AG04450 (cell line): ENCODE measurements around the gene IFIT3. TPM values are rescaled to one million over a fixed set of nuclear protein-coding genes. Genes with fewer than 3 reads are reported as not detected.

Experiments
- CTCF ChIA-PET: fragments of 300-600, 350-600 bp; formaldehyde crosslinking; extraction: SDS; loops from one replicate; lab custom pipeline; 2022; ENCODE audit warnings: antibody characterized with exemption, inconsistent platforms; lab: Charles Lee
- POLR2A ChIA-PET: fragments of 350-600 bp; formaldehyde crosslinking; extraction: SDS; loops from one replicate; lab custom pipeline; 2021; ENCODE audit warnings: antibody characterized with exemption, inconsistent platforms; lab: Yijun Ruan, JAX
- DNase-seq: peaks from one replicate; pipeline ENCODE4 v3.0.0-alpha.2; 2011; ENCODE audit warnings: low read depth, low spot score
- H3K27ac ChIP-seq: one replicate; pipeline ENCODE4 v1.5.1; 2012; ENCODE audit warnings: low read depth, low read length, control low read depth
- H3K27me3 ChIP-seq: one replicate; pipeline ENCODE4 v1.6.0; 2012; ENCODE audit warnings: low read length; ENCODE audit not compliant: control insufficient read depth, insufficient read depth
- H3K4me3 ChIP-seq: 2 replicates; pipeline ENCODE4 v1.5.1; 2011; ENCODE audit warnings: mild to moderate bottlenecking, low read depth, low read length, control low read depth
- H3K9me3 ChIP-seq: 2 replicates; pipeline ENCODE4 v1.5.1; 2012; ENCODE audit warnings: low read length; ENCODE audit not compliant: control insufficient read depth, insufficient read depth
- polyA plus RNA-seq: library from polyadenylated mRNA; depleted of rRNA; stranded (reverse); fragments of >200 nt; gene quantifications from 2 replicates; pipeline ENCODE4 v1.2.3, GENCODE V29; 2011
- TF ChIP-seq, protein P1 (sequence below): IDR thresholded peaks from 2 replicates; pipeline ENCODE4 v1.5.1; 2011; ENCODE audit warnings: low read depth, low read length, control low read depth, inconsistent platforms

The IFIT3 gene
- polyA plus RNA-seq, 1 experiment: 8.7 TPM

DNA sequence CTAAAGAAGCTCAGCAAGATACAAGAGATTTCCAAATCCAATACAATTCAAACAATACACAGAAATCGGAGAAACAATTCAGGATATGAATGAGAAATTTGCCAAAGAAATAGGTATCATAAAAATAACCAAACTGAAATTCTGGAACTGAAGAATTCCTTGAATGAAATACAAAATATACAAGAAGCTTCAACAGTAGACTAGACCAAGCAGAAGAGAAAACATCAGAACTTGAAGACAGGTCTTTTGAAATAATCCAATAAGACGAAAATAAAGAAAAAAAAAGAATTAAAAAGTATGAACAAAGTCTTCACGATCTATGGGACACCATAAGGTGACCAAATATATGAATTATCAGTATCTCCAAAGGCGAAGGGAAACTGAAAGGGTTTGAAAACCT lies 28.8 kb upstream of the IFIT3 start:
- TF ChIP-seq, protein P1, sequence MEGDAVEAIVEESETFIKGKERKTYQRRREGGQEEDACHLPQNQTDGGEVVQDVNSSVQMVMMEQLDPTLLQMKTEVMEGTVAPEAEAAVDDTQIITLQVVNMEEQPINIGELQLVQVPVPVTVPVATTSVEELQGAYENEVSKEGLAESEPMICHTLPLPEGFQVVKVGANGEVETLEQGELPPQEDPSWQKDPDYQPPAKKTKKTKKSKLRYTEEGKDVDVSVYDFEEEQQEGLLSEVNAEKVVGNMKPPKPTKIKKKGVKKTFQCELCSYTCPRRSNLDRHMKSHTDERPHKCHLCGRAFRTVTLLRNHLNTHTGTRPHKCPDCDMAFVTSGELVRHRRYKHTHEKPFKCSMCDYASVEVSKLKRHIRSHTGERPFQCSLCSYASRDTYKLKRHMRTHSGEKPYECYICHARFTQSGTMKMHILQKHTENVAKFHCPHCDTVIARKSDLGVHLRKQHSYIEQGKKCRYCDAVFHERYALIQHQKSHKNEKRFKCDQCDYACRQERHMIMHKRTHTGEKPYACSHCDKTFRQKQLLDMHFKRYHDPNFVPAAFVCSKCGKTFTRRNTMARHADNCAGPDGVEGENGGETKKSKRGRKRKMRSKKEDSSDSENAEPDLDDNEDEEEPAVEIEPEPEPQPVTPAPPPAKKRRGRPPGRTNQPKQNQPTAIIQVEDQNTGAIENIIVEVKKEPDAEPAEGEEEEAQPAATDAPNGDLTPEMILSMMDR: no peak
- H3K27me3 ChIP-seq: no peaks in the 10 kb centered on the region
- H3K9me3 ChIP-seq: no peaks in the 10 kb centered on the region
- no peak overlapping the region for H3K27ac ChIP-seq
- ChIA-PET CTCF (no interaction called here), POLR2A (no interaction called here)
- H3K4me3 ChIP-seq: no peak overlapping the region
- no peak for DNase-seq

DNA sequence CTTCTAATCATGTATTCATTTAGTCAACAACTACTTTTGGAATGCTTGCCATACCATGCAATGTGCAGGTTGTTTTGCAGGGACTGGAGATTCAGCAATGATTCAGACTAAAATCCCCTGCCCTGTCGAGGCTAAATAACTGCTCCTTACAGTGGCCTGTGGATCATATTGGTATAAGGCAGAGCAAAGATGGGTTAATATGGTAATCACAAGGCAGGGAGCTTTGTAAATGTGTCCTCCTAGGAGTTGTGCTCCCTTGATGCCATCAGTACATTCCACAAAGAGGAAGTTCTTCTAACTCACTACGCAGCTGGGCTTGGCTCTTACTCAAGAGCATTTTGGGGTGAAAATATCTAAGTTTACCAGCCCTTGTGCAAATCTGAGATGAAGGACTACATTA lies 26.6 kb upstream of the IFIT3 start:
- Histone ChIP-seq H3K27ac (peak overlapping the region; percentile 90), H3K9me3 (no peaks in the 10 kb centered on the region), H3K27me3 (no peaks in the 10 kb centered on the region), H3K4me3 (peak overlapping the region; percentile 61)
- no peak for DNase-seq
- POLR2A ChIA-PET: interaction anchor here (1.8 kb wide), 1 partner anchor 27 kb away, joined by 5 read pairs; the partner anchor contains the start of gene IFIT3
- TF ChIP-seq, protein P1: no peak
- CTCF ChIA-PET: interaction anchor here (1.3 kb wide), 1 partner anchor 68 kb away, joined by 8 read pairs; no protein-coding TSS in a partner anchor

DNA sequence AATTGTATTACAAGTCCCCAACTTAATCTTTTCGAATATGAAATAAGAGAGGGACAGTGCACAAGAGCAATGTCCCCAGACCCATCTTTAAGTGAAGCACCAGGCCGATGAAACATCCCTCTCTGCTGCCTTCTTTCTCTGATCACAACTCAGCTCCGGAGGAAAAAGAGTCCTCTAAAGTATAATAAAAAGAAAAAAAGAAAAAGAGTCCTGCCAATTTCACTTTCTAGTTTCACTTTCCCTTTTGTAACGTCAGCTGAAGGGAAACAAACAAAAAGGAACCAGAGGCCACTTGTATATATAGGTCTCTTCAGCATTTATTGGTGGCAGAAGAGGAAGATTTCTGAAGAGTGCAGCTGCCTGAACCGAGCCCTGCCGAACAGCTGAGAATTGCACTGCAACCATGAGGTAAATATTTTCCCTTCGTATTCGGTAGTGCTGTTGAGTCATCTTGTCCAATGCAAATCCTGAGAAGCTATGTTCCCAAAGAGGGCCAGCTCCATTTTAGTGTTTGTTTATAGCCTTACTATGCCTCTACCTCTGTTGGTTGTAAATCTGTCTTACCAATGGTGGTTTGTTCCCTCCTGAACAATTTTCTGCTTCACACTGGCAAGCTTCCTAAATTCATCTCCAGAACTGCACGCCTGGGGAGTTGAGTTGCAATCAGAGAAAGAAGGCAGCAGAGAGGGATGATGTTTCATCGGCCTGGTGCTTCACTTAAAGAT lies 25.9 kb upstream of the IFIT3 start, which contains the start of gene IFIT2:
Gene IFIT2, plus strand, starts transcription at position 326 of the 725 bp plus-strand sequence. Its CDS starts 78 bp downstream, at position 404.
- H3K4me3 ChIP-seq: peak within 1 kb of the TSS; percentile 61
- ChIA-PET POLR2A (interaction anchor here (0.7 to 1.8 kb wide), 2 partner anchors 26 to 91 kb away, joined by 5 to 6 read pairs; partner anchors contain the start of gene IFIT3), CTCF (interaction anchor here (1.3 kb wide), 1 partner anchor 67 kb away, joined by 8 read pairs; no protein-coding TSS in a partner anchor)
- no peaks in the 10 kb centered on the region for H3K9me3 ChIP-seq
- H3K27ac ChIP-seq: peak within 1 kb of the TSS; percentile 90
- H3K27me3 ChIP-seq: no peaks in the 10 kb centered on the region
- DNase-seq: peak; percentile 42
- TF ChIP-seq, protein P1: no peak

DNA sequence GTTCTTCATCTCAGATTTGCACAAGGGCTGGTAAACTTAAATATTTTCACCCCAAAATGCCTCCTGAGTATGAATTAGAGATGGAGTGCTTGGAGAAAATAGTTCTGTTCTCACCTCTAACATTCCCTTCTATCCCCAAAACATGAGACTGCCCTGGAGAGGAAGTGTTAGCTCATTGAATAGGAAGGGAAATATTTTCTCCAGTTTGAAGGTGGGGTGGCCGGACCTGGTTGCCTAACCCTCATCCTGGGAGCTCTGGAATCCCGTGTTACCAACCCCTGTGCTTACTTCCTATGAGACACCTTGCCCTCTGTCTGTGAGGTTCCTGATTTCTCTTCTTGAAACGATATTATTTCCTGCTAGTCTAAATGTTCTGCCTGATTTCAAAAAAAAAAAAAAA lies 25.2 kb upstream of the IFIT3 start:
- TF ChIP-seq, protein P1: no peak
- CTCF ChIA-PET: interaction anchor here (0.7 to 1.3 kb wide), 2 partner anchors 25 to 67 kb away, joined by 6 to 8 read pairs; partner anchors contain the start of gene IFIT3
- peak overlapping the region; percentile 90 for H3K27ac ChIP-seq
- H3K9me3 ChIP-seq: no peaks in the 10 kb centered on the region
- DNase-seq: no peak
- H3K4me3 ChIP-seq: peak overlapping the region; percentile 61
- POLR2A ChIA-PET: interaction anchor here (0.7 to 1.8 kb wide), 2 partner anchors 25 to 90 kb away, joined by 5 to 6 read pairs; partner anchors contain the start of gene IFIT3
- no peaks in the 10 kb centered on the region for H3K27me3 ChIP-seq

DNA sequence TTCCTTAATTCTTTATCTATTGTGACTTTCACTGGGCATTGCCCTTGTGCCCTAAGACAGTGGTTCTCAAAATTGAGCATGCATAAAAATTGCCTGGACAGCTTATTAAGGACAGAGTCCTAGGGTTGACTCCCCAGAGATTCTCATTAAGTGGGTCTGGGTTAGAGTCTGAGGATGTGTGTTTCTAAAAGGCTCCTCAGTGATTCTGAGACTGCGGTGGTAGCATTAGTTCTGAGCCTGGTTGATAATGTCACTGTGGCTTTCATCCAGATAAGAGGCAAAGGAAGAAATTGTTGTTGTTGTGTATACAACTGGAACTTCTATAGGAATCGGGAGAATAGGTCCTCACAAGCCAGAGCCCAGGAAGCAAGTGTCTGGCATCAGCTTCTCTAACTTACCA lies 24.6 kb upstream of the IFIT3 start:
- Histone ChIP-seq H3K27ac (no peak overlapping the region), H3K9me3 (no peaks in the 10 kb centered on the region), H3K27me3 (no peaks in the 10 kb centered on the region), H3K4me3 (no peak overlapping the region)
- CTCF ChIA-PET: no interaction called here
- DNase-seq: no peak
- POLR2A ChIA-PET: interaction anchor here (1.8 kb wide), 1 partner anchor 25 kb away, joined by 5 read pairs; the partner anchor contains the start of gene IFIT3
- TF ChIP-seq, protein P1: no peak
